HCT116 (cell line): Measurements from ENCODE around the gene UBASH3B. TPM values are rescaled to one million over a fixed set of nuclear protein-coding genes. Genes with fewer than 3 reads are reported as not detected.
"Not testable (repeated sequence)": the region's sequence is repeated elsewhere in the genome, so short reads cannot be mapped to it uniquely, and the experiment has no call there.

Experiments used
- ATAC-seq: fragments of 200-7000 bp; cut with Tn5 transposase; 2 replicates; pipeline ENCODE4 v1.9.1; 2020; ENCODE audit warnings: mild to moderate bottlenecking, moderate library complexity
- BruUV-seq: library from RNA; stranded (reverse); fragments of 400-500 nt; replicated peaks from 2 replicates; lab custom pipeline; 2021; lab: Mats Ljungman, UMichigan
- CTCF ChIA-PET: fragments of 300-600 bp; sonication (Branson Sonifier 250); formaldehyde crosslinking; loops from one replicate; lab custom pipeline; 2021; ENCODE audit warnings: antibody characterized with exemption; lab: Charles Lee
- POLR2A ChIA-PET: fragments of 300-600, 350-600 bp; sonication (Branson Sonifier 250); formaldehyde crosslinking; loops from one replicate; lab custom pipeline; 2021; ENCODE audit warnings: antibody characterized with exemption; lab: Charles Lee
- RAD21 ChIA-PET, 2 experiments: fragments of 300-600 bp; sonication (Branson Sonifier 250); formaldehyde crosslinking; loops; one replicate each; lab custom pipeline; 2023; ENCODE audit warnings: low total read pairs in 2 of 2; ENCODE audit not compliant: uncharacterized antibody in 2 of 2, unreplicated experiment in 2 of 2, low non-redundant PET in 1 of 2; lab: Charles Lee
- DNase-seq: peaks from one replicate; pipeline ENCODE4 v3.0.0-alpha.2; 2010; ENCODE audit warnings: low read depth, low spot score
- H2AFZ ChIP-seq: fragments of 200-600 bp; shearing (Covaris generic), sonication (generic); 2 replicates; pipeline ENCODE4 v1.6.1; 2017; ENCODE audit warnings: low read depth, mixed run types, mixed read lengths, antibody characterized with exemption, low read length; ENCODE audit not compliant: poor library complexity, severe bottlenecking
- H3K27ac ChIP-seq: 2 replicates; pipeline ENCODE4 v1.5.1; 2012; ENCODE audit warnings: low read depth, low read length
- H3K27me3 ChIP-seq: fragments of 200-600 bp; sonication (generic); 2 replicates; pipeline ENCODE4 v1.6.1; 2016; ENCODE audit warnings: mixed run types, low read length, mixed read lengths; ENCODE audit not compliant: insufficient read depth
- H3K36me3 ChIP-seq, 2 experiments: fragments of 200-500 bp in 1 of 2; fragments of 200-600 bp in 1 of 2; sonication (Bioruptor generic) in 1 of 2; sonication (generic) in 1 of 2; 2 replicates each; pipeline versions ENCODE4 v1.5.1 to v1.6.1; 2014 to 2016; ENCODE audit warnings: low read length in 2 of 2, inconsistent platforms in 1 of 2, mixed read lengths in 1 of 2, mixed run types in 1 of 2; ENCODE audit not compliant: insufficient read depth in 2 of 2, control insufficient read depth in 1 of 2
- H3K4me1 ChIP-seq, 2 experiments: fragments of 200-600 bp in 1 of 2; sonication (generic) in 1 of 2; 2 replicates each; pipeline versions ENCODE4 v1.5.1 to v1.6.1; 2012 to 2017; ENCODE audit warnings: low read length in 2 of 2, inconsistent platforms in 1 of 2, mild to moderate bottlenecking in 1 of 2, mixed read lengths in 1 of 2, mixed run types in 1 of 2, moderate library complexity in 1 of 2; ENCODE audit not compliant: insufficient read depth in 2 of 2, control insufficient read depth in 1 of 2
- H3K4me2 ChIP-seq: fragments of 200-600 bp; sonication (generic); 2 replicates; pipeline ENCODE4 v1.6.1; 2017; ENCODE audit warnings: mixed run types, low read length, mixed read lengths
- H3K4me3 ChIP-seq, 2 experiments: fragments of 200-600 bp in 1 of 2; sonication (generic) in 1 of 2; replicated peaks in 1 of 2; 2 replicates each; pipeline ENCODE4 v1.5.1; 2011 to 2016; ENCODE audit warnings: low read length in 2 of 2, control low read depth in 1 of 2, low read depth in 1 of 2, mild to moderate bottlenecking in 1 of 2, mixed read lengths in 1 of 2, mixed run types in 1 of 2
- H3K79me2 ChIP-seq: fragments of 200-600 bp; sonication (generic); 2 replicates; pipeline ENCODE4 v1.6.1; 2017; ENCODE audit warnings: mild to moderate bottlenecking, mixed run types, low read length, moderate library complexity, mixed read lengths; ENCODE audit not compliant: insufficient read depth
- H3K9ac ChIP-seq: fragments of 200-600 bp; sonication (generic); 2 replicates; pipeline ENCODE4 v1.6.1; 2016; ENCODE audit warnings: low read length, mixed read lengths
- H3K9me2 ChIP-seq: fragments of 200-600 bp; sonication (generic), shearing (Covaris generic); 2 replicates; pipeline ENCODE4 v1.6.1; 2017; ENCODE audit warnings: mixed run types, mild to moderate bottlenecking, moderate library complexity; ENCODE audit not compliant: insufficient read depth
- H3K9me3 ChIP-seq, 2 experiments: fragments of 200-500 bp in 1 of 2; fragments of 200-600 bp in 1 of 2; sonication (Bioruptor generic) in 1 of 2; sonication (generic) in 1 of 2; 2 replicates each; pipeline ENCODE4 v1.6.1; 2014 to 2017; ENCODE audit warnings: low read length in 2 of 2, mixed read lengths in 2 of 2, inconsistent platforms in 1 of 2, low read depth in 1 of 2, mild to moderate bottlenecking in 1 of 2, mixed run types in 1 of 2, moderate library complexity in 1 of 2; ENCODE audit not compliant: control insufficient read depth in 1 of 2, insufficient read depth in 1 of 2
- H4K20me1 ChIP-seq: fragments of 200-600 bp; sonication (generic), shearing (Covaris generic); 2 replicates; pipeline ENCODE4 v1.6.1; 2017; ENCODE audit warnings: mixed run types, mild to moderate bottlenecking, moderate library complexity; ENCODE audit not compliant: insufficient read depth
- ELF1 ChIP-seq: IDR thresholded peaks from 2 replicates; pipeline ENCODE4 v1.6.1; 2012; ENCODE audit warnings: low read depth, borderline replicate concordance
- EZH2phosphoT487 ChIP-seq: fragments of 200-600 bp; IDR thresholded peaks from 2 replicates; pipeline ENCODE4 v1.6.1; 2018; ENCODE audit warnings: antibody characterized with exemption, borderline replicate concordance
- POLR2A ChIP-seq: IDR thresholded peaks from 2 replicates; pipeline ENCODE4 v1.7.0; 2011; ENCODE audit warnings: borderline replicate concordance; ENCODE audit not compliant: insufficient read depth, insufficient read length; ENCODE audit errors: extremely low read depth
- SP1 ChIP-seq: IDR thresholded peaks from 2 replicates; pipeline ENCODE4 v1.6.1; 2012; ENCODE audit warnings: low read depth
- SRF ChIP-seq: IDR thresholded peaks from 2 replicates; pipeline ENCODE4 v1.6.1; 2012; ENCODE audit warnings: low read depth
- YY1 ChIP-seq: IDR thresholded peaks from 2 replicates; pipeline ENCODE4 v1.6.1; 2011; ENCODE audit warnings: low read length, low read depth, moderate library complexity, mild to moderate bottlenecking; ENCODE audit not compliant: insufficient replicate concordance; ENCODE audit errors: extremely low read depth
- intact Hi-C: fragments of 100-400 bp; cut with micrococcal nuclease; formaldehyde crosslinking; loops from 2 replicates; pipeline ENCODE4 v1.10.0; 2022
- total RNA-seq: library from RNA; stranded (reverse); gene quantifications from one replicate; pipeline ENCODE4 v1.2.1, GENCODE V29; 2021; ENCODE audit not compliant: unreplicated experiment

The UBASH3B gene
- total RNA-seq, 1 experiment from 2014 or later = 40.3 TPM

DNA sequence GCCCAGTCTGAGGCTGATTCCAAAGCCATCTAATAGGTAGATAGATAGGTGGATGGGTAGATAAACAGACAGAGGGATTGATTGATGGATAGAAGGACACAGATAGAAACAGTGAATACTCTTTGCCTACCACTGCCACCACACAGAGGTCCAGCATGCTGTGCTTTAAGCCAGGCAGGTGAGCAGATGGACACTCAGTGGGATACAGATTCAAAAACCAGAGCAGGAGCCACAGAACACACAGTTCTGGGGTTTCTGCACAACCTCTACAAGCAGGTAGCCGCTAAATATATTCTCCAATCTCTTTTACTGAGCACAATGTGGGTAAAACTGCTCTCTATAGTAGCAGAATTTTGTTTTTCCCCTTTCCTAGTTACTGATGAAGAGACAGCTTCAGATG is 206.6 kb downstream of the UBASH3B start:
- DNase-seq (no peak), ATAC-seq (no peak)
- peaks cover 4% of the 10 kb centered on the region; the same call in 1 of the 2 replicates for H3K27me3 ChIP-seq
- H3K9ac ChIP-seq = no peak overlapping the region
- no TSS peak for BruUV-seq
- peaks cover 3 to 11% of the 10 kb centered on the region in 2 experiments; a peak in 3 of 4 replicates for H3K4me1 ChIP-seq
- no peak overlapping the region for H2AFZ ChIP-seq
- no peaks in the 10 kb centered on the region for H3K36me3 ChIP-seq
- RAD21 ChIA-PET = no interaction called here
- H3K4me2 ChIP-seq = no peak overlapping the region
- CTCF ChIA-PET = interaction anchor here (2.1 to 6.7 kb wide), 5 partner anchors 8 to 192 kb away, joined by 6 to 132 read pairs (median 37); no protein-coding TSS in a partner anchor
- intact Hi-C loops = loop anchor here (5.0 kb wide), 1 partner anchor 375 kb away; no protein-coding TSS in a partner anchor
- H3K4me3 ChIP-seq = no peak overlapping the region
- H3K9me3 ChIP-seq = no peaks in the 10 kb centered on the region
- no peaks in the 10 kb centered on the region for H4K20me1 ChIP-seq
- no peaks in the 10 kb centered on the region for H3K79me2 ChIP-seq
- POLR2A ChIA-PET = no interaction called here
- no peak for TF ChIP-seq POLR2A
- TF ChIP-seq SRF = no peak
- no peak for TF ChIP-seq EZH2phosphoT487
- TF ChIP-seq ELF1 = no peak
- TF ChIP-seq SP1 = no peak
- TF ChIP-seq YY1 = no peak
- H3K27ac ChIP-seq = no peak overlapping the region
- H3K9me2 ChIP-seq = no peaks in the 10 kb centered on the region

DNA sequence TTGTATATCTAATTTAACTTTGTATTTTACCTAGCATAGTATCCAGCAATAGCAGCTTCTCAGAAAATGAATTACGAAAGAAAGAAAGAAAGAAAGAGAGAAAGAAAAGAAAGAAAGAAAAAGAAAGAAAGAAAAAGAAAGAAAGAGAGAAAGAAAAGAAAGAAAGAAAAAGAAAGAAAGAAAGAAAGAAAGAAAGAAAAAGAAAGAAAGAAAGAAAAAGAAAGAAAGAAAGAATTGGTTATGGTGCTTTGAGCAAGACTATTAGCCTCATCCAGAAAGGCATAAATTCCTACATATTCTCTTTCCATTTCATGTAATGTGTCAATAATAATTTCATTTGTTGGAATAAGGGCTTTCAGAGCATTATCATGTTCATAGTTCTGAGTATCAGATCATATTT is 207.6 kb downstream of the UBASH3B start:
- H2AFZ ChIP-seq = peak overlapping the region; percentile 89
- H4K20me1 ChIP-seq, H3K9ac ChIP-seq, DNase-seq, H3K9me2 ChIP-seq, H3K36me3 ChIP-seq, H3K4me1 ChIP-seq, H3K4me2 ChIP-seq, BruUV-seq, H3K9me3 ChIP-seq, H3K27me3 ChIP-seq, H3K4me3 ChIP-seq, ATAC-seq, H3K79me2 ChIP-seq, H3K27ac ChIP-seq: not testable (repeated sequence)
- ChIA-PET CTCF (interaction anchor here (0.6 to 6.7 kb wide), 23 partner anchors 9 to 384 kb away, joined by 3 to 132 read pairs (median 5); partner anchors contain the start of gene HSPA8), RAD21 (interaction anchor here (0.6 to 1.3 kb wide), 8 partner anchors 158 to 292 kb away, joined by 3 to 6 read pairs (median 4); no protein-coding TSS in a partner anchor), POLR2A (interaction anchor here (0.7 kb wide), 1 partner anchor 191 kb away, joined by 3 read pairs; no protein-coding TSS in a partner anchor)
- intact Hi-C loops = loop anchor here (1.0 to 5.0 kb wide), 3 partner anchors 160 to 374 kb away; no protein-coding TSS in a partner anchor
